Trophoblast cell (in vitro differentiated cells and primary cell): ENCODE measurements around the gene NCR2.

Experiments
- DNase-seq, 2 donors: peaks; one replicate each; pipeline ENCODE4 v3.0.0-alpha.2; 2016
- H2AFZ ChIP-seq: 2 replicates; pipeline ENCODE4 v1.6.1; 2013; ENCODE audit warnings: low read length, moderate library complexity, mild to moderate bottlenecking; ENCODE audit not compliant: insufficient read depth, poor library complexity
- H2AK5ac ChIP-seq: 2 replicates; pipeline ENCODE4 v1.6.1; 2013; ENCODE audit warnings: mild to moderate bottlenecking, low read length
- H2BK120ac ChIP-seq: 2 replicates; pipeline ENCODE4 v1.6.1; 2013; ENCODE audit warnings: low read length, mild to moderate bottlenecking, moderate library complexity; ENCODE audit not compliant: insufficient read depth, poor library complexity
- H2BK12ac ChIP-seq: 2 replicates; pipeline ENCODE4 v1.6.1; 2013; ENCODE audit warnings: mild to moderate bottlenecking, low read length, moderate library complexity
- H2BK5ac ChIP-seq: 2 replicates; pipeline ENCODE4 v1.6.1; 2013; ENCODE audit warnings: low read length, low read depth, moderate library complexity, mild to moderate bottlenecking; ENCODE audit not compliant: poor library complexity
- H3K14ac ChIP-seq: 2 replicates; pipeline ENCODE4 v1.6.1; 2013; ENCODE audit warnings: mild to moderate bottlenecking, low read length
- H3K18ac ChIP-seq: 2 replicates; pipeline ENCODE4 v1.6.1; 2013; ENCODE audit warnings: mild to moderate bottlenecking, low read length
- H3K23ac ChIP-seq: 2 replicates; pipeline ENCODE4 v1.6.1; 2013; ENCODE audit warnings: low read length
- H3K27ac ChIP-seq: 2 replicates; pipeline ENCODE4 v1.5.1; 2013; ENCODE audit warnings: low read depth, mild to moderate bottlenecking, inconsistent platforms, low read length, moderate library complexity
- H3K27me3 ChIP-seq: 2 replicates; pipeline ENCODE4 v1.6.1; 2013; ENCODE audit warnings: inconsistent platforms, mild to moderate bottlenecking, low read length, moderate library complexity; ENCODE audit not compliant: insufficient read depth
- H3K36me3 ChIP-seq, 2 experiments: 1 replicate in 1 of 2; 2 replicates in 1 of 2; pipeline ENCODE4 v1.6.1; 2013; ENCODE audit warnings: low read length in 2 of 2, mild to moderate bottlenecking in 2 of 2, moderate library complexity in 1 of 2; ENCODE audit not compliant: insufficient read depth in 2 of 2, control insufficient read depth in 1 of 2
- H3K4ac ChIP-seq: 2 replicates; pipeline ENCODE4 v1.6.1; 2013; ENCODE audit warnings: low read depth, mild to moderate bottlenecking, low read length, moderate library complexity
- H3K4me1 ChIP-seq, 2 experiments: 1 replicate in 1 of 2; 2 replicates in 1 of 2; pipeline ENCODE4 v1.6.1; 2013; ENCODE audit warnings: low read length in 2 of 2, mild to moderate bottlenecking in 2 of 2, moderate library complexity in 1 of 2; ENCODE audit not compliant: insufficient read depth in 2 of 2, control insufficient read depth in 1 of 2
- H3K4me2 ChIP-seq: 2 replicates; pipeline ENCODE4 v1.6.1; 2013; ENCODE audit warnings: inconsistent platforms, mild to moderate bottlenecking, low read length, moderate library complexity
- H3K4me3 ChIP-seq: 2 replicates; pipeline ENCODE4 v1.5.1; 2013; ENCODE audit warnings: mild to moderate bottlenecking, low read depth, low read length, inconsistent platforms
- H3K79me1 ChIP-seq: one replicate; pipeline ENCODE4 v1.6.1; 2013; ENCODE audit warnings: low read length
- H3K79me2 ChIP-seq: 2 replicates; pipeline ENCODE4 v1.6.1; 2013; ENCODE audit warnings: low read length, mild to moderate bottlenecking; ENCODE audit not compliant: control insufficient read depth, insufficient read depth, poor library complexity
- H3K9ac ChIP-seq: 2 replicates; pipeline ENCODE4 v1.6.1; 2013; ENCODE audit warnings: mild to moderate bottlenecking, low read length
- H3K9me3 ChIP-seq: 2 replicates; pipeline ENCODE4 v1.6.1; 2013; ENCODE audit warnings: low read depth, mild to moderate bottlenecking, control low read depth, inconsistent platforms, low read length; ENCODE audit not compliant: insufficient read depth
- H4K12ac ChIP-seq: 2 replicates; pipeline ENCODE4 v1.6.1; 2013; ENCODE audit warnings: low read depth, mild to moderate bottlenecking, low read length, moderate library complexity
- H4K8ac ChIP-seq: 2 replicates; pipeline ENCODE4 v1.6.1; 2013; ENCODE audit warnings: low read depth, mild to moderate bottlenecking, low read length, moderate library complexity
- H4K91ac ChIP-seq: one replicate; pipeline ENCODE4 v1.6.1; 2013; ENCODE audit warnings: low read depth, mild to moderate bottlenecking, low read length, moderate library complexity
- WGBS: extraction: QIAGEN DNeasy Blood & Tissue Kit; methylation state at CpG from one replicate; pipeline ENCODE4 v1.1.7; 2013; ENCODE audit warnings: missing lambda C conversion rate; ENCODE audit not compliant: insufficient read length, insufficient coverage; ENCODE audit errors: extremely low coverage; 5-methylcytosine and 5-hydroxymethylcytosine counted together

Gene NCR2

DNA sequence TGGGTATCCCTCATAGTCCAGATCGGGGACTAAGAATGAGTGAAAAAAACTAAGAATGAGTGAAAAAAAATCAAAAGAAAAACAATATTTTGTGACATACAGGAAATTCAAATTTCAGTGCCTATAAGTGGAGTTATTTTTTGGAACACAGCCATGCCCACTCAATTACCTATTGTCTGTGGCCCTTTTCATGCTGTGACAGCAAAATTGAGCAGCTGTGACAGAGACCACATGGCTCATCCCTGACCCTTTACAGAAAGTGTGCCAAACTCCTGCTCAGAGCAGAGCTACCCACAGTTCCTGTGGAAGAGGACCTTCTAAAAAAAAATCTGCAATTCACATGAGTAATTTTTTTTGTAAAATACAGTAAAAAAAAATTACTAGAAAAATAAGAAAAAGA lies 1.4 kb downstream of the NCR2 start:
- no peak overlapping the region for H2BK120ac ChIP-seq
- no peak overlapping the region for H3K18ac ChIP-seq
- no peak overlapping the region for H3K4me3 ChIP-seq
- no peak overlapping the region for H4K12ac ChIP-seq
- H3K4me1 ChIP-seq = no peaks in the 10 kb centered on the region
- H2AK5ac ChIP-seq = no peak overlapping the region
- no peak overlapping the region for H3K4ac ChIP-seq
- H3K4me2 ChIP-seq = no peak overlapping the region
- no peaks in the 10 kb centered on the region for H3K9me3 ChIP-seq
- no peak overlapping the region for H2BK5ac ChIP-seq
- no peak overlapping the region for H2AFZ ChIP-seq
- no peak overlapping the region for H3K9ac ChIP-seq
- H4K91ac ChIP-seq = no peak overlapping the region
- no peaks in the 10 kb centered on the region for H3K79me2 ChIP-seq
- H3K27ac ChIP-seq = no peak overlapping the region
- no peak overlapping the region for H3K23ac ChIP-seq
- no peaks in the 10 kb centered on the region for H3K27me3 ChIP-seq
- no peak overlapping the region for H2BK12ac ChIP-seq
- WGBS = no CpG with 5 or more reads among the region's 1 CpG
- DNase-seq = no peak
- H3K79me1 ChIP-seq = no peaks in the 10 kb centered on the region
- no peak overlapping the region for H3K14ac ChIP-seq
- no peak overlapping the region for H4K8ac ChIP-seq
- H3K36me3 ChIP-seq = no peaks in the 10 kb centered on the region

DNA sequence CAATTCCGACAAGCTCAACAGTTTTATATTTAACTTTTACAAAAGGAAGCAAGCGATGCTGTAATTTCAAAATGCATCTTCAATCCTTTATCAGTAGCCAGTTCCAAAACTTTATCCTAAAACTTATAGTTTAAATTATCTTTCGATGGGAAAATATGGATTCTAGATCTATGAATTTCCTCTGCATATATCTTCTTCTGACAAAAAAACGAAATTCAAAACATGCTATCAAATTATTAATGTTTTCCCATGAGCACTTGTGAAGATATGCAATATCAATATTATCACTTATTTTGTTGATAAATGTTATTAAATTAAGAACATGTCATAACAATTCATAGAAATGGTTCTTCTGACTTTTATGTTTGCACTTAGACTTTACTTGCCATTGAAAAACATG lies 2.3 kb downstream of the NCR2 start:
- Histone ChIP-seq H2BK120ac (no peak overlapping the region), H4K91ac (no peak overlapping the region), H2BK5ac (no peak overlapping the region), H3K79me2 (no peaks in the 10 kb centered on the region), H3K9ac (no peak overlapping the region), H3K4me1 (no peaks in the 10 kb centered on the region), H2BK12ac (no peak overlapping the region), H3K9me3 (no peaks in the 10 kb centered on the region), H2AFZ (no peak overlapping the region), H3K23ac (no peak overlapping the region), H3K4me3 (no peak overlapping the region), H3K27ac (no peak overlapping the region), H4K8ac (no peak overlapping the region), H3K4me2 (no peak overlapping the region), H3K79me1 (no peaks in the 10 kb centered on the region), H3K4ac (no peak overlapping the region), H3K27me3 (no peaks in the 10 kb centered on the region), H3K18ac (no peak overlapping the region), H3K14ac (no peak overlapping the region), H3K36me3 (no peaks in the 10 kb centered on the region), H4K12ac (no peak overlapping the region), H2AK5ac (no peak overlapping the region)
- no peak for DNase-seq
- WGBS = no CpG with 5 or more reads among the region's 4 CpGs

DNA sequence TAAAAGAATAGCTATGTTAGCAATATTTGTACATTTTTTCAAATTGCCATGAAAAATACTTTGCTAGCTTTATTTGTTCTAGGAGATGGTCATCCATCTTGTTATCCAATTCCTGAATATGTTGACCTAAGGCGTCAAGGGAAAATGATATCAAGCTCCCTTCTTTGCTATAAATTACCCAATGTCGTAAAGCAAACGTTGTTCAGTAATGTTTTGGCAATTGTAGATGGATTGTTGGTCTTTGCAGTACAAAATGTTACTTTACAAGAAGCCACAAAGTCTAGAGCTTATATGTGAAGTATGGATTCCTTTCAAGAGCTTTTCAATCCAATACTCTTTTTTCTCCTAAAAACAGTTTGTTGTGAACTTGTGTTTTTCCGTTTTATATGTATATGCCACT lies 3.3 kb downstream of the NCR2 start:
- Histone ChIP-seq H3K79me1 (no peaks in the 10 kb centered on the region), H3K4me1 (no peaks in the 10 kb centered on the region), H3K27me3 (no peaks in the 10 kb centered on the region), H3K9ac (no peak overlapping the region), H3K4me3 (no peak overlapping the region), H2AFZ (no peak overlapping the region), H4K12ac (no peak overlapping the region), H3K79me2 (no peaks in the 10 kb centered on the region), H2BK5ac (no peak overlapping the region), H3K4me2 (no peak overlapping the region), H3K14ac (no peak overlapping the region), H3K27ac (no peak overlapping the region), H3K36me3 (no peaks in the 10 kb centered on the region), H2BK12ac (no peak overlapping the region), H3K9me3 (no peaks in the 10 kb centered on the region), H2AK5ac (no peak overlapping the region), H3K18ac (no peak overlapping the region), H3K4ac (no peak overlapping the region), H4K8ac (no peak overlapping the region), H2BK120ac (no peak overlapping the region), H3K23ac (no peak overlapping the region), H4K91ac (no peak overlapping the region)
- DNase-seq = no peak
- WGBS = no CpG with 5 or more reads among the region's 4 CpGs

DNA sequence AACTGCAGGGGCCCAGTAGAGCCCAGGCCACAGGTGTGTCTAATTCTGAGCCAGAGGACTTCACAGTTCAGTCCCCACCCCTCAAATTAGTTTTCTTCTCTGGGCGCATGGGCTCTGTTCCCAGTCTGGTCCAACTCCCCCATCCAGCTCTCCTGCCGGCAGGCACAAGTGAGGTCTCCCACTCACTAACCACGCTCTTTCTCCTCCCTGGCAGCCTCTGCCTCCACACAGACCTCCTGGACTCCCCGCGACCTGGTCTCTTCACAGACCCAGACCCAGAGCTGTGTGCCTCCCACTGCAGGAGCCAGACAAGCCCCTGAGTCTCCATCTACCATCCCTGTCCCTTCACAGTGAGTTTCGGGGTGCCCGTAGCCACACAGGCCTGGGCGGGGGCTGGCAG lies 6.2 kb downstream of the NCR2 start:
- no peak overlapping the region for H4K8ac ChIP-seq
- no peak overlapping the region for H3K18ac ChIP-seq
- H3K36me3 ChIP-seq = no peaks in the 10 kb centered on the region
- no peak overlapping the region for H2BK12ac ChIP-seq
- WGBS = no CpG with 5 or more reads among the region's 8 CpGs
- no peak overlapping the region for H2BK5ac ChIP-seq
- no peak overlapping the region for H4K91ac ChIP-seq
- no peaks in the 10 kb centered on the region for H3K9me3 ChIP-seq
- H3K23ac ChIP-seq = no peak overlapping the region
- no peak overlapping the region for H3K4me3 ChIP-seq
- H3K27me3 ChIP-seq = no peaks in the 10 kb centered on the region
- H3K4me2 ChIP-seq = no peak overlapping the region
- H3K4ac ChIP-seq = no peak overlapping the region
- DNase-seq = no peak
- H2AK5ac ChIP-seq = no peak overlapping the region
- no peak overlapping the region for H4K12ac ChIP-seq
- no peak overlapping the region for H3K9ac ChIP-seq
- no peak overlapping the region for H2AFZ ChIP-seq
- no peak overlapping the region for H3K14ac ChIP-seq
- no peaks in the 10 kb centered on the region for H3K79me1 ChIP-seq
- H2BK120ac ChIP-seq = no peak overlapping the region
- no peaks in the 10 kb centered on the region for H3K79me2 ChIP-seq
- no peak overlapping the region for H3K27ac ChIP-seq
- H3K4me1 ChIP-seq = no peaks in the 10 kb centered on the region
